OCI-LY1 (cell line): ENCODE data around the gene CORO2B.

Source experiments
- H2AFZ ChIP-seq: fragments of 200-600 bp; sonication (generic), shearing (Covaris generic); 2 replicates; pipeline ENCODE4 v1.6.0; 2014; ENCODE audit warnings: antibody characterized with exemption, mild to moderate bottlenecking, low read length
- H3F3A ChIP-seq: fragments of 200-600 bp; sonication (generic), shearing (Covaris generic); 2 replicates; pipeline ENCODE4 v1.6.0; 2014; ENCODE audit warnings: mild to moderate bottlenecking, antibody characterized with exemption, low read length, moderate library complexity; ENCODE audit not compliant: insufficient read depth
- H3K27ac ChIP-seq: fragments of 200-600 bp; sonication (generic); 2 replicates; pipeline ENCODE4 v1.5.1; 2014; ENCODE audit warnings: low read length, mixed run types, mild to moderate bottlenecking, low read depth; ENCODE audit not compliant: poor library complexity, severe bottlenecking
- H3K27me3 ChIP-seq: fragments of 200-600 bp; sonication (generic); 2 replicates; pipeline ENCODE4 v1.6.0; 2014; ENCODE audit warnings: antibody characterized with exemption, mild to moderate bottlenecking, low read length, moderate library complexity; ENCODE audit not compliant: insufficient read depth
- H3K36me3 ChIP-seq: fragments of 200-600 bp; sonication (generic); 2 replicates; pipeline ENCODE4 v1.6.1; 2014; ENCODE audit warnings: mild to moderate bottlenecking, antibody characterized with exemption, low read length, moderate library complexity, mixed read lengths; ENCODE audit not compliant: insufficient read depth
- H3K4me1 ChIP-seq: fragments of 200-600 bp; sonication (generic); 2 replicates; pipeline ENCODE4 v1.5.1; 2014; ENCODE audit warnings: mild to moderate bottlenecking, low read length, moderate library complexity; ENCODE audit not compliant: insufficient read depth, severe bottlenecking
- H3K4me2 ChIP-seq: fragments of 200-600 bp; sonication (generic), shearing (Covaris generic); 2 replicates; pipeline ENCODE4 v1.6.1; 2014; ENCODE audit warnings: low read length
- H3K4me3 ChIP-seq: fragments of 200-600 bp; sonication (generic); 2 replicates; pipeline ENCODE4 v1.5.1; 2014; ENCODE audit warnings: low read length, low read depth, mild to moderate bottlenecking, mixed read lengths; ENCODE audit not compliant: poor library complexity, severe bottlenecking
- H3K79me2 ChIP-seq: fragments of 200-600 bp; shearing (Covaris generic); 2 replicates; pipeline ENCODE4 v1.6.1; 2016; ENCODE audit warnings: mixed run types, low read length, mixed read lengths; ENCODE audit not compliant: insufficient read depth
- H3K9ac ChIP-seq: fragments of 200-600 bp; sonication (generic), shearing (Covaris generic); 2 replicates; pipeline ENCODE4 v1.6.1; 2014; ENCODE audit warnings: mild to moderate bottlenecking, low read length, mixed read lengths
- H3K9me2 ChIP-seq: fragments of 200-600 bp; sonication (generic), shearing (Covaris generic); 2 replicates; pipeline ENCODE4 v1.6.1; 2014; ENCODE audit warnings: low read depth, mild to moderate bottlenecking, low read length, mixed read lengths
- H3K9me3 ChIP-seq: fragments of 200-600 bp; shearing (Covaris generic); 2 replicates; pipeline ENCODE4 v1.6.1; 2014; ENCODE audit warnings: low read length, mixed read lengths
- H4K20me1 ChIP-seq: fragments of 200-600 bp; sonication (generic), shearing (Covaris generic); 2 replicates; pipeline ENCODE4 v1.6.0; 2016; ENCODE audit warnings: mild to moderate bottlenecking, low read length; ENCODE audit not compliant: insufficient read depth
- EZH2 ChIP-seq: fragments of 200-600 bp; sonication (generic), shearing (Covaris generic); IDR thresholded peaks from 2 replicates; pipeline ENCODE4 v1.8.0; 2017; ENCODE audit warnings: borderline replicate concordance, mixed run types, mild to moderate bottlenecking, antibody characterized with exemption, low read length, moderate library complexity, mixed read lengths
- TF ChIP-seq, protein P1 (sequence below): fragments of 200-600 bp; sonication (generic), shearing (Covaris generic); IDR thresholded peaks from 2 replicates; pipeline ENCODE4 v1.5.1; 2017; ENCODE audit warnings: mild to moderate bottlenecking, antibody characterized with exemption, low read length, moderate library complexity, mixed read lengths

The CORO2B gene

DNA sequence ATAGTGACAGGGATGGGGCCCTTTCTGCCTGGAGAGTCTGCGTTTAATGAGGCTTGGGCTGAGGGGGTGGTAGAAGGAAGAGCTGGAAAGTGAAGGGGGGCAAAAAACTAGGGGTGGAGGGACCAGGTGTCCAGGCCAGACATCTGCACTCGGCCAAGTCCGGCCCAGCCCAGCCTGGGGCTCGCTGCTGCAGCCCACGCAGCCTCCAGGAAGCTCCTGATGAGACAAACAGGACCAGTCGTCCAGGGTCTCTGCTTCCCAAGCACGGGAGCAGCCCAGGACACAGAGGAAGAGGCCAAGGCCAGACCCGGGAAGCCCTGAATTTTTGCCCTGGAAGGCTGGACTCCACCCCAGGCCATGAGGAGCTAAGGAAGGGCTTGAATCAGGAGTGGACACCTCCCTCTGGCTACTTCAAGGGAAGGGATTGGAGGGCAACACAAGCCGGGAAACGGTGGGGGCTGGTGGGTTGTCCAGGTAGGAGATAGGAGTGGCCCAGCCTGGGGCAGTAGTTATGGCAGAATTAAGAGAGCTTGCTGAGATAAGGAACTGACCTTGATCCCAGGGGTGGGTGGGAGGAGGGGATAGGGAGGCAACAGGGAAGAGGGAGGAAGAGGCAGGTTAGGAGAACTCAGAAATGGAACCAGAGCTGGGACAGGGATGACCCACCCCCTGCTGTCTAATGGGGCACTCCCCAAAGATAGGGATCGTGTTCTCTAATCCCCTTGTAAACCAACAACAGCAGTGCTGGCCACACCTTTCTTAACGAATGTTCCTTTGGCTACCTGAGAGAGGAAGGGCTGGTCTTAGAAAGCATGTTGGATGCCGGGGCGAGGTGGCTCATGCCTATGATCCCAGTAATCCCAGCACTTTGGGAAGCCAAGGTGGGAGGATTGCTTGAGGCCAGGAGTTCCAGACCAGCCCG, 152.4 kb downstream of the CORO2B start:
- Histone ChIP-seq H3K9me3 (no peaks in the 10 kb centered on the region), H4K20me1 (no peaks in the 10 kb centered on the region), H3K4me2 (no peak overlapping the region), H3K27me3 (no peaks in the 10 kb centered on the region; the same call in 1 of the 2 replicates), H2AFZ (no peak overlapping the region), H3K4me1 (no peaks in the 10 kb centered on the region), H3K9ac (no peak overlapping the region), H3K9me2 (no peaks in the 10 kb centered on the region), H3F3A (no peaks in the 10 kb centered on the region), H3K79me2 (no peaks in the 10 kb centered on the region), H3K36me3 (no peaks in the 10 kb centered on the region), H3K27ac (no peak overlapping the region), H3K4me3 (no peak overlapping the region)
- TF ChIP-seq EZH2: no peak
- TF ChIP-seq, protein P1, sequence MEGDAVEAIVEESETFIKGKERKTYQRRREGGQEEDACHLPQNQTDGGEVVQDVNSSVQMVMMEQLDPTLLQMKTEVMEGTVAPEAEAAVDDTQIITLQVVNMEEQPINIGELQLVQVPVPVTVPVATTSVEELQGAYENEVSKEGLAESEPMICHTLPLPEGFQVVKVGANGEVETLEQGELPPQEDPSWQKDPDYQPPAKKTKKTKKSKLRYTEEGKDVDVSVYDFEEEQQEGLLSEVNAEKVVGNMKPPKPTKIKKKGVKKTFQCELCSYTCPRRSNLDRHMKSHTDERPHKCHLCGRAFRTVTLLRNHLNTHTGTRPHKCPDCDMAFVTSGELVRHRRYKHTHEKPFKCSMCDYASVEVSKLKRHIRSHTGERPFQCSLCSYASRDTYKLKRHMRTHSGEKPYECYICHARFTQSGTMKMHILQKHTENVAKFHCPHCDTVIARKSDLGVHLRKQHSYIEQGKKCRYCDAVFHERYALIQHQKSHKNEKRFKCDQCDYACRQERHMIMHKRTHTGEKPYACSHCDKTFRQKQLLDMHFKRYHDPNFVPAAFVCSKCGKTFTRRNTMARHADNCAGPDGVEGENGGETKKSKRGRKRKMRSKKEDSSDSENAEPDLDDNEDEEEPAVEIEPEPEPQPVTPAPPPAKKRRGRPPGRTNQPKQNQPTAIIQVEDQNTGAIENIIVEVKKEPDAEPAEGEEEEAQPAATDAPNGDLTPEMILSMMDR: no peak

DNA sequence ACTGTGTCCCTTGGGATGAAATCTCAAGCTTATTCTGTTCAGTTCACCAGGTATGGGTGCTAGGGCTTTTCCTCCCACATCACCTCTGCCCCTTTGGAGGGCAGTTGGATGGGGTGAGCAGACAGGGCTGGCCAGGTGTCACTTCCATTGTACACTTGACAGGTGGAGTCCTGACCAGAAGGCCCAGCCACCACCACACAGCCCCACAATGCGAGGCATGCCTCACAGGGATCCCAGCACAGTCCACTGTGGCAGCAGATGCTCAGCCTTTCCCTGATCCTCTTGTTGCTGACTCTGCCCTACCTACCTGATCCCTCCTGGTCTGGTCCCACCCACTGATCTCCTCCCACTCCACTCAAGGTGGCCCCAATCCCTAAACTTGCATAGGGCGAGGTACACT, 153.7 kb downstream of the CORO2B start:
- H3F3A ChIP-seq: no peaks in the 10 kb centered on the region
- H4K20me1 ChIP-seq: no peaks in the 10 kb centered on the region
- TF ChIP-seq EZH2: no peak
- TF ChIP-seq, protein P1: no peak
- no peak overlapping the region for H3K27ac ChIP-seq
- H3K9me3 ChIP-seq: no peaks in the 10 kb centered on the region
- H3K4me1 ChIP-seq: no peaks in the 10 kb centered on the region
- no peak overlapping the region for H2AFZ ChIP-seq
- no peak overlapping the region for H3K4me2 ChIP-seq
- no peaks in the 10 kb centered on the region for H3K36me3 ChIP-seq
- H3K79me2 ChIP-seq: no peaks in the 10 kb centered on the region
- H3K4me3 ChIP-seq: no peak overlapping the region
- no peak overlapping the region for H3K9ac ChIP-seq
- H3K9me2 ChIP-seq: no peaks in the 10 kb centered on the region
- no peaks in the 10 kb centered on the region; the same call in 1 of the 2 replicates for H3K27me3 ChIP-seq

DNA sequence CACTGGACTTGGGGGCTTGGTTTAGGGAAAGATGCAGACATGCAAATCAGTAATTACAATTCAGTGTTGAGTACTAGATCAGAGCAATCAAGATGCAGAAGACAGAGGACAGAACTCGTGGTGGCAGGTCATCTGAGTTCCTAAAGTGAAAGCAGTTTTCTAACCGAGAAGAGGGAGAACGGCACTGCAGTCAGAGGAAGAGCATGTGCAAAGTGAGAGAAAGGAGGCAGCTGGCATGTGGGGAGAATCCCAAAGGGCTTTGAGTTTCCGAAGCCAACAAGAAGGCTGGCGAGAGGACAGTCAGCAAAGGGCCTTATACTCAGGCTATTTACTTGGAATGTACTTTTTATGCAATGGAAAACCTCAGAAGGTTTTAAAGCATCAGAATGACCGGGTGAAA, 154.9 kb downstream of the CORO2B start:
- Histone ChIP-seq H3K27ac (no peak overlapping the region), H3K79me2 (no peaks in the 10 kb centered on the region), H3K4me3 (no peak overlapping the region), H3K9me3 (no peaks in the 10 kb centered on the region), H3F3A (no peaks in the 10 kb centered on the region), H3K27me3 (no peaks in the 10 kb centered on the region; the same call in 1 of the 2 replicates), H2AFZ (no peak overlapping the region), H3K4me2 (no peak overlapping the region), H3K36me3 (no peaks in the 10 kb centered on the region), H4K20me1 (no peaks in the 10 kb centered on the region), H3K4me1 (no peaks in the 10 kb centered on the region), H3K9me2 (no peaks in the 10 kb centered on the region), H3K9ac (no peak overlapping the region)
- TF ChIP-seq, protein P1: no peak
- no peak for TF ChIP-seq EZH2
